HG02763 (cell line): ENCODE measurements around the gene SLFN13.
A peak's percentile ranks its signal among the peaks of the same experiment; 100 is the strongest.
"Not testable (repeated sequence)": the region's sequence is repeated elsewhere in the genome, so short reads cannot be mapped to it uniquely, and the experiment has no call there.

Source experiments
- ATAC-seq: cut with Tn5 transposase; IDR thresholded peaks from one replicate; pipeline ENCODE4 v1.9.1; 2021; ENCODE audit warnings: mild to moderate bottlenecking, moderate library complexity; ENCODE audit not compliant: unreplicated experiment

Gene SLFN13

GRCh38 chr17:35432176-35433074, 16.1 kb downstream of the SLFN13 start, which contains the start of gene SLFN12:
SLFN12 (minus strand) TSS chr17:35432500; CDS start chr17:35423028, 9,472 bp downstream.
- ATAC-seq: peak; percentile 81

GRCh38 chr17:35429702-35430101, 18.9 kb downstream of the SLFN13 start:
- ATAC-seq: no peak

- no peak for ATAC-seq
These were observed 20.3 kb downstream of the SLFN13 start for GRCh38 chr17:35428229-35428628.

- no peak for ATAC-seq
These were observed 24.8 kb downstream of the SLFN13 start for GRCh38 chr17:35423761-35424160.

GRCh38 chr17:35421069-35421468, 27.5 kb downstream of the SLFN13 start:
- not testable (repeated sequence) for ATAC-seq

- no peak for ATAC-seq
These were observed 31.9 kb downstream of the SLFN13 start for GRCh38 chr17:35416659-35417058.

GRCh38 chr17:35414707-35415106, 33.9 kb downstream of the SLFN13 start:
- not testable (repeated sequence) for ATAC-seq

GRCh38 chr17:35414247-35414646, 34.3 kb downstream of the SLFN13 start:
- ATAC-seq: no peak

- no peak for ATAC-seq
These were observed 41.0 kb downstream of the SLFN13 start for GRCh38 chr17:35407531-35407930.

GRCh38 chr17:35406568-35406967, 42.0 kb downstream of the SLFN13 start:
- ATAC-seq: no peak

GRCh38 chr17:35404360-35404759, 44.2 kb downstream of the SLFN13 start:
- no peak for ATAC-seq

- not testable (repeated sequence) for ATAC-seq
These were observed 54.8 kb downstream of the SLFN13 start for GRCh38 chr17:35393783-35394182.

- no peak for ATAC-seq
These were observed 57.9 kb downstream of the SLFN13 start for GRCh38 chr17:35390663-35391062.

- no peak for ATAC-seq
These were observed 58.4 kb downstream of the SLFN13 start for GRCh38 chr17:35390156-35390555.

- no peak for ATAC-seq
These were observed 61.1 kb downstream of the SLFN13 start for GRCh38 chr17:35387496-35387895.
